Measurements from ENCODE around the gene PROM2.

The PROM2 gene

GRCh38 chr2:95287336-95287735, 13.1 kb downstream of the PROM2 start:
- no peak overlapping the region for H3K4me3 ChIP-seq (ENCODE audit: low read depth, low read length)
- TF ChIP-seq CTCF (IDR thresholded peaks at IDR 0.05; ENCODE audit: borderline replicate concordance, insufficient read depth, low read depth, low read length): no peak

- no peak for TF ChIP-seq CTCF (IDR thresholded peaks at IDR 0.05; ENCODE audit: borderline replicate concordance, insufficient read depth, low read depth, low read length)
- H3K4me3 ChIP-seq (ENCODE audit: low read depth, low read length): no peak overlapping the region
Measured at GRCh38 chr2:95287806-95288205, 13.6 kb downstream of the PROM2 start.

- 0 out of 2 replicates have a peak, but pooled peaks have one; percentile 3 for TF ChIP-seq CTCF (IDR thresholded peaks at IDR 0.05; ENCODE audit: borderline replicate concordance, insufficient read depth, low read depth, low read length)
- H3K4me3 ChIP-seq (ENCODE audit: low read depth, low read length): no peak overlapping the region
Measured at GRCh38 chr2:95289253-95289652, 15.0 kb downstream of the PROM2 start.

- no peak overlapping the region for H3K4me3 ChIP-seq (ENCODE audit: low read depth, low read length)
- no peak for TF ChIP-seq CTCF (IDR thresholded peaks at IDR 0.05; ENCODE audit: borderline replicate concordance, insufficient read depth, low read depth, low read length)
Measured at GRCh38 chr2:95291222-95291621, 17.0 kb downstream of the PROM2 start.

- TF ChIP-seq CTCF (IDR thresholded peaks at IDR 0.05; ENCODE audit: borderline replicate concordance, insufficient read depth, low read depth, low read length): no peak
- no peak overlapping the region for H3K4me3 ChIP-seq (ENCODE audit: low read depth, low read length)
Measured at GRCh38 chr2:95292623-95293260, 18.5 kb downstream of the PROM2 start.

GRCh38 chr2:95294579-95295250, 20.5 kb downstream of the PROM2 start:
- no peak overlapping the region for H3K4me3 ChIP-seq (ENCODE audit: low read depth, low read length)
- TF ChIP-seq CTCF (IDR thresholded peaks at IDR 0.05; ENCODE audit: borderline replicate concordance, insufficient read depth, low read depth, low read length): no peak

GRCh38 chr2:95295376-95295775, 21.1 kb downstream of the PROM2 start:
- no peak for TF ChIP-seq CTCF (IDR thresholded peaks at IDR 0.05; ENCODE audit: borderline replicate concordance, insufficient read depth, low read depth, low read length)
- no peak overlapping the region for H3K4me3 ChIP-seq (ENCODE audit: low read depth, low read length)

Data from GM12875 (cell line).